A549 (cell line): ENCODE results near the gene CHCT1. TPM values are rescaled to one million over a fixed set of nuclear protein-coding genes. Genes with fewer than 3 reads are reported as not detected.

Experiments
- ATAC-seq, 2 experiments: fragments of 200-7000 bp in 1 of 2; fragments of >200 bp in 1 of 2; cut with Nextera tagmentation in 1 of 2; cut with Tn5 transposase in 1 of 2; 3 replicates each; pipeline versions ENCODE4 v1.8.0 to v1.9.1; 2018 to 2020; ENCODE audit warnings: mild to moderate bottlenecking in 1 of 2, moderate library complexity in 1 of 2
- CTCF ChIA-PET: fragments of 300-600 bp; sonication (Branson Sonifier 250); formaldehyde crosslinking; extraction: SDS; loops from one replicate; lab custom pipeline; 2021; ENCODE audit warnings: antibody characterized with exemption, inconsistent platforms; lab: Yijun Ruan, JAX
- POLR2A ChIA-PET: fragments of 350-600 bp; formaldehyde crosslinking; extraction: SDS; loops from one replicate; lab custom pipeline; 2021; ENCODE audit warnings: antibody characterized with exemption, inconsistent platforms; lab: Yijun Ruan, JAX
- DNase-seq, 2 experiments: peaks; one replicate each; pipeline versions ENCODE4 v3.0.0 to v3.0.0-alpha.2; 2011 to 2016; ENCODE audit warnings: low read depth in 1 of 2, low spot score in 1 of 2
- FAIRE-seq: peaks from 2 replicates; lab custom pipeline; 2011; peaks lifted over from hg19 to GRCh38; lab: Jason Lieb, UNC
- H3K27ac ChIP-seq, 2 experiments: fragments of >200 bp; sonication (Bioruptor Twin); formaldehyde crosslinking; 3 replicates each; pipeline ENCODE4 v1.5.1; 2016 to 2017
- H3K4me1 ChIP-seq: fragments of >200 bp; sonication (Bioruptor Twin); formaldehyde crosslinking; 3 replicates; pipeline ENCODE4 v1.6.1; 2016
- H3K4me2 ChIP-seq: fragments of >200 bp; sonication (Bioruptor Twin); formaldehyde crosslinking; 3 replicates; pipeline ENCODE4 v1.6.1; 2016
- H3K4me3 ChIP-seq: fragments of >200 bp; sonication (Bioruptor Twin); formaldehyde crosslinking; 3 replicates; pipeline ENCODE4 v1.5.1; 2016
- H3K9me3 ChIP-seq: fragments of >200 bp; sonication (Bioruptor Twin); formaldehyde crosslinking; 3 replicates; pipeline ENCODE4 v1.6.1; 2016
- BCL3 ChIP-seq: fragments of >200 bp; sonication (Bioruptor Twin); formaldehyde crosslinking; IDR thresholded peaks from 3 replicates; pipeline ENCODE4 v1.6.1; 2016
- BHLHE40 ChIP-seq: IDR thresholded peaks from 2 replicates; pipeline ENCODE4 v1.6.1; 2012; ENCODE audit warnings: low read depth, low read length, inconsistent platforms
- CBX2 ChIP-seq: fragments of 200-600 bp; sonication (generic); IDR thresholded peaks from 2 replicates; pipeline ENCODE4 v1.6.1; 2016; ENCODE audit warnings: low read depth, mild to moderate bottlenecking, borderline replicate concordance
- CBX8 ChIP-seq: fragments of 200-600 bp; sonication (generic); IDR thresholded peaks from 2 replicates; pipeline ENCODE4 v1.6.1; 2016
- CHD4 ChIP-seq: fragments of 200-600 bp; sonication (generic); IDR thresholded peaks from 2 replicates; pipeline ENCODE4 v1.6.1; 2016; ENCODE audit warnings: antibody characterized with exemption, mild to moderate bottlenecking, borderline replicate concordance
- E2F6 ChIP-seq: IDR thresholded peaks from 2 replicates; pipeline ENCODE4 v1.6.1; 2012; ENCODE audit warnings: low read depth, borderline replicate concordance
- EHF ChIP-seq: fragments of 250-450 bp; sonication (Bioruptor Pico); IDR thresholded peaks from 2 replicates; pipeline ENCODE4 v1.5.0; 2020; ENCODE audit warnings: mild to moderate bottlenecking
- FOSL2 ChIP-seq, 2 experiments: fragments of 450-650 bp in 1 of 2; fragments of >200 bp in 1 of 2; sonication (Bioruptor Twin) in 1 of 2; formaldehyde crosslinking; IDR thresholded peaks; 2 replicates each; pipeline versions ENCODE4 v1.5.0 to v1.6.1; 2016 to 2020; ENCODE audit warnings: mild to moderate bottlenecking in 1 of 2, moderate library complexity in 1 of 2
- FOXS1 ChIP-seq: fragments of 250-450 bp; sonication (Bioruptor Pico); IDR thresholded peaks from 2 replicates; pipeline ENCODE4 v1.5.0; 2020; ENCODE audit warnings: mild to moderate bottlenecking, moderate library complexity
- GATA3 ChIP-seq: IDR thresholded peaks from 2 replicates; pipeline ENCODE4 v1.6.1; 2012; ENCODE audit warnings: borderline replicate concordance
- HES2 ChIP-seq: fragments of >200 bp; sonication (Bioruptor Twin); formaldehyde crosslinking; IDR thresholded peaks from 2 replicates; pipeline ENCODE4 v1.6.1; 2016
- HEYL ChIP-seq: fragments of 250-450 bp; sonication (Bioruptor Pico); IDR thresholded peaks from 2 replicates; pipeline ENCODE4 v1.8.0; 2021; ENCODE audit warnings: mild to moderate bottlenecking, moderate library complexity
- HOXA7 ChIP-seq: fragments of 250-450 bp; sonication (Bioruptor Pico); IDR thresholded peaks from 2 replicates; pipeline ENCODE4 v1.5.0; 2020; ENCODE audit warnings: mild to moderate bottlenecking, moderate library complexity
- KDM1A ChIP-seq: fragments of 200-600 bp; sonication (generic); IDR thresholded peaks from 2 replicates; pipeline ENCODE4 v1.6.1; 2016; ENCODE audit warnings: low read depth, mild to moderate bottlenecking
- KDM5A ChIP-seq: fragments of 200-600 bp; sonication (generic); IDR thresholded peaks from 2 replicates; pipeline ENCODE4 v1.6.1; 2016; ENCODE audit warnings: antibody characterized with exemption, mild to moderate bottlenecking
- MAX ChIP-seq: IDR thresholded peaks from 2 replicates; pipeline ENCODE4 v1.6.1; 2012
- NFE2L2 ChIP-seq: fragments of 150-350 bp; conservative IDR thresholded peaks from 2 replicates; pipeline ENCODE4 v1.6.1; 2014; ENCODE audit warnings: low read length
- NPAS2 ChIP-seq: fragments of 250-450 bp; sonication (Bioruptor Pico); IDR thresholded peaks from 2 replicates; pipeline ENCODE4 v1.8.0; 2022; ENCODE audit warnings: mild to moderate bottlenecking, moderate library complexity, borderline replicate concordance
- NR3C1 ChIP-seq: fragments of >200 bp; sonication (Bioruptor Twin); formaldehyde crosslinking; IDR thresholded peaks from 3 replicates; pipeline ENCODE4 v1.6.1; 2017
- POLR2AphosphoS2 ChIP-seq: conservative IDR thresholded peaks from 2 replicates; pipeline ENCODE4 v1.6.1; 2012; ENCODE audit warnings: low read length, improper control_type of control experiment, inconsistent platforms
- RAD21 ChIP-seq, 2 experiments: fragments of >200 bp in 1 of 2; sonication (Bioruptor Twin) in 1 of 2; formaldehyde crosslinking in 1 of 2; IDR thresholded peaks in 1 of 2; conservative IDR thresholded peaks in 1 of 2; 2 replicates in 1 of 2; 3 replicates in 1 of 2; pipeline ENCODE4 v1.6.1; 2012 to 2018; ENCODE audit warnings: inconsistent platforms in 1 of 2
- RARB ChIP-seq: fragments of 250-450 bp; sonication (Bioruptor Pico); IDR thresholded peaks from 2 replicates; pipeline ENCODE4 v1.8.0; 2021; ENCODE audit warnings: mild to moderate bottlenecking, moderate library complexity
- ZC3H11A ChIP-seq: fragments of 450-650 bp; IDR thresholded peaks from 2 replicates; pipeline ENCODE4 v1.6.1; 2014; ENCODE audit warnings: antibody characterized with exemption, mild to moderate bottlenecking
- ZSCAN20 ChIP-seq: fragments of 250-450 bp; sonication (Bioruptor Pico); IDR thresholded peaks from 2 replicates; pipeline ENCODE4 v1.8.0; 2022; ENCODE audit warnings: mild to moderate bottlenecking, moderate library complexity
- WGBS: methylation state at CpG from one replicate; pipeline ENCODE4 v1.1.6; 2017; ENCODE audit errors: missing lambda C conversion rate; 5-methylcytosine and 5-hydroxymethylcytosine counted together
- polyA plus RNA-seq, 4 experiments: library from polyadenylated mRNA; depleted of rRNA in 3 of 4; stranded (reverse); fragments of >200 nt; fragmentation: RNase III in 1 of 4; extraction: RNeasy Plus Mini Kit Qiagen cat#74134 plus additional on column Dnase treatment in 1 of 4; gene quantifications; 2 replicates in 3 of 4; 3 replicates in 1 of 4; pipeline ENCODE4 v1.2.3, GENCODE V29; 2011 to 2017

The CHCT1 gene
- polyA plus RNA-seq, 2 of the 4 experiments (the other 2 are of a cell fraction) = 0.10 TPM; not detected in 1

- DNase-seq (no peak), FAIRE-seq (no peak), ATAC-seq (no peak)
- Histone ChIP-seq H3K4me1 (peaks cover 24% of the 10 kb centered on the region), H3K4me2 (no peak overlapping the region; the same call in 2 of the 3 replicates), H3K27ac (peak overlapping the region; percentile 65 to 84; a peak in 4 of 6 replicates), H3K9me3 (peaks cover 9% of the 10 kb centered on the region; the same call in 1 of the 3 replicates), H3K4me3 (no peak overlapping the region)
- no peak for TF ChIP-seq HES2
- no peak for TF ChIP-seq BCL3
- no peak for TF ChIP-seq POLR2AphosphoS2
- no peak for TF ChIP-seq HOXA7 (CRISPR knock-in tag)
- ChIA-PET CTCF (no interaction called here), POLR2A (no interaction called here)
Observed at GRCh38 chr17:60468371-60468770, 46.1 kb downstream of the CHCT1 start.

GRCh38 chr17:60471451-60471850 lies 49.2 kb downstream of the CHCT1 start:
- WGBS = 94% methylated on average over 4 of the region's 4 CpGs
- ChIA-PET POLR2A (no interaction called here), CTCF (interaction anchor here (0.6 to 1.6 kb wide), 4 partner anchors 51 to 886 kb away, joined by 3 to 6 read pairs (median 3); no protein-coding TSS in a partner anchor)

GRCh38 chr17:60472449-60472848 lies 50.2 kb downstream of the CHCT1 start:
- no peak overlapping the region for H3K27ac ChIP-seq
- H3K4me1 ChIP-seq = peaks cover 29% of the 10 kb centered on the region
- FAIRE-seq = no peak
- no peak for DNase-seq
- ChIA-PET CTCF (interaction anchor here (0.9 kb wide), 1 partner anchor 14 kb away, joined by 3 read pairs; no protein-coding TSS in a partner anchor), POLR2A (no interaction called here)
- peaks cover 9% of the 10 kb centered on the region; the same call in 1 of the 3 replicates for H3K9me3 ChIP-seq
- TF ChIP-seq FOXS1 (CRISPR knock-in tag) (no peak), GATA3 (no peak)
- no peak overlapping the region for H3K4me2 ChIP-seq
- WGBS = 86% methylated on average over 1 of the region's 1 CpG
- ATAC-seq = no peak
- no peak overlapping the region for H3K4me3 ChIP-seq

More at GRCh38 chr17:60471451-60471850, 49.2 kb downstream of the CHCT1 start:
- Histone ChIP-seq H3K4me3 (no peak overlapping the region), H3K4me2 (no peak overlapping the region), H3K27ac (no peak overlapping the region), H3K4me1 (peaks cover 24% of the 10 kb centered on the region), H3K9me3 (peaks cover 9% of the 10 kb centered on the region; the same call in 1 of the 3 replicates)
- no peak for DNase-seq
- FAIRE-seq = peak; percentile 54
- TF ChIP-seq HEYL (CRISPR knock-in tag) = no peak
- TF ChIP-seq MAX = no peak
- TF ChIP-seq FOSL2 (IDR thresholded peaks at IDR 0.05) = no peak
- no peak for TF ChIP-seq FOSL2 (CRISPR knock-in tag; IDR thresholded peaks at IDR 0.05)
- TF ChIP-seq NFE2L2 = no peak
- TF ChIP-seq ZC3H11A = no peak
- TF ChIP-seq NPAS2 = no peak
- TF ChIP-seq NR3C1 = no peak
- no peak for TF ChIP-seq CBX8
- TF ChIP-seq RARB (CRISPR knock-in tag) = no peak
- no peak for TF ChIP-seq EHF
- TF ChIP-seq CHD4 = no peak
- no peak for TF ChIP-seq CBX2
- TF ChIP-seq KDM5A = no peak
- TF ChIP-seq BHLHE40 = no peak
- TF ChIP-seq RAD21 (conservative IDR thresholded peaks at IDR 0.05 in 1 of 2, IDR thresholded peaks at IDR 0.05 in 1 of 2) = no peak
- no peak for TF ChIP-seq ZSCAN20 (CRISPR knock-in tag)
- TF ChIP-seq KDM1A = no peak
- TF ChIP-seq E2F6 = no peak
- no peak for ATAC-seq
